Tibial nerve (tissue), 4 donors: ENCODE results near the gene CDH20. TPM values are rescaled to one million over a fixed set of nuclear protein-coding genes. Genes with fewer than 3 reads are reported as not detected.

Experiments used
- DNase-seq, 2 donors: peaks; one replicate each; pipeline ENCODE4 v3.0.0-alpha.2; 2019; ENCODE audit warnings: low spot score in 2 of 2
- H3K27ac ChIP-seq, 4 donors: fragments of 200-600 bp; sonication (generic) in 3 of 4; one replicate each; pipeline ENCODE4 v1.5.1; 2017 to 2019; ENCODE audit warnings: mild to moderate bottlenecking in 1 of 4
- H3K27me3 ChIP-seq, 2 donors: fragments of 200-600 bp; sonication (generic) in 1 of 2; one replicate each; pipeline versions ENCODE4 v1.5.1 to v1.6.0; 2017 to 2019
- H3K36me3 ChIP-seq, 3 donors: fragments of 200-600 bp; sonication (generic); one replicate each; pipeline ENCODE4 v1.5.1; 2018 to 2019
- H3K4me1 ChIP-seq, 4 donors: fragments of 200-600 bp; sonication (generic) in 3 of 4; one replicate each; pipeline ENCODE4 v1.5.1; 2017 to 2019
- H3K4me3 ChIP-seq, 4 donors: fragments of 200-600 bp; sonication (generic) in 3 of 4; one replicate each; pipeline ENCODE4 v1.5.1; 2017 to 2019; ENCODE audit warnings: mild to moderate bottlenecking in 1 of 4, moderate library complexity in 1 of 4
- H3K9me3 ChIP-seq, 4 donors: fragments of 200-600 bp; sonication (generic) in 3 of 4; one replicate each; pipeline ENCODE4 v1.5.1; 2017 to 2019
- EP300 ChIP-seq, 2 donors: sonication (generic); formaldehyde crosslinking; IDR thresholded peaks; one replicate each; pipeline ENCODE4 v1.6.1; 2017; ENCODE audit warnings: antibody characterized with exemption in 2 of 2, mild to moderate bottlenecking in 1 of 2
- POLR2A ChIP-seq, 2 donors: fragments of 450-650 bp; IDR thresholded peaks; one replicate each; pipeline ENCODE4 v1.6.1; 2017; ENCODE audit warnings: antibody characterized with exemption in 2 of 2, mild to moderate bottlenecking in 2 of 2, moderate library complexity in 2 of 2
- WGBS, 2 donors: methylation state at CpG; one replicate each; pipeline ENCODE4 v1.1.5; 2018; 5-methylcytosine and 5-hydroxymethylcytosine counted together
- small RNA-seq: library from RNA; depleted of rRNA; stranded (forward); fragments of <200 nt; gene quantifications from one replicate; pipeline ENCODE3, GENCODE V24; 2016
- total RNA-seq, 4 donors: library from RNA; depleted of rRNA; stranded (reverse); fragments of >200 nt; gene quantifications; one replicate each; pipeline ENCODE4 v1.1.0, GENCODE V29; 2016
- TF ChIP-seq, protein P1 (sequence below), 5 experiments: fragments of 200-600 bp in 3 of 5; fragments of 450-650 bp in 2 of 5; sonication (generic) in 3 of 5; IDR thresholded peaks; one replicate each; pipeline ENCODE4 v1.5.1; 2016 to 2019; ENCODE audit warnings: antibody characterized with exemption in 5 of 5, mild to moderate bottlenecking in 3 of 5, moderate library complexity in 2 of 5

CDH20 gene
- total RNA-seq, 4 donors from 2014 or later, result 0.39 to 1.0 (median 0.90) TPM; not detected in 1

DNA sequence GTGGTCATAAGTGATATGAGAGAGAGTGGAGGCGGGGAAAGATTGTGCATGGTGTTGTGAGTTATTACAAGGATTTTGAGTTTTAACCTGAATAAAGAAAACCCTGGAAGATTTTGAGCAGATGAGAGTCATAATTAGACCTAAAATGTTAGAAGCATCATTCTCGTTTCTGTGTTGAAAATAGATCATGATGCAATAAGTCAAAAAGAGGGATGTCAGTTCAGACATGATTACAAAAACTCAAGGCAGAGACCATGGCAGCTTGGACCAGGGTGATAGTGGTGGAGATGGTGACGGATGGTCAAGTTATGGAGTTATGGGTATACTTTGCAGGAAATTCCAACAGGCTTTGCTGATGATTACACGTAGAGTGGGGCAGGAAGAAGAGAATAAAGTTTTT is 267.2 kb downstream of the CDH20 start:
- no peak for DNase-seq
- no peaks in the 10 kb centered on the region for H3K36me3 ChIP-seq
- no peaks in the 10 kb centered on the region for H3K27me3 ChIP-seq
- H3K27ac ChIP-seq, result no peak overlapping the region
- H3K4me1 ChIP-seq, result peaks cover 0 to 2% (median 0%) of the 10 kb centered on the region in 4 donors
- no peaks in the 10 kb centered on the region for H3K9me3 ChIP-seq
- no peak overlapping the region for H3K4me3 ChIP-seq
- 89 to 90% methylated on average over 4 of the region's 4 CpGs for WGBS, 2 donors
- TF ChIP-seq EP300 (IDR thresholded peaks at IDR 0.05), result no peak
- no peak for TF ChIP-seq POLR2A (IDR thresholded peaks at IDR 0.05)
- TF ChIP-seq, protein P1, sequence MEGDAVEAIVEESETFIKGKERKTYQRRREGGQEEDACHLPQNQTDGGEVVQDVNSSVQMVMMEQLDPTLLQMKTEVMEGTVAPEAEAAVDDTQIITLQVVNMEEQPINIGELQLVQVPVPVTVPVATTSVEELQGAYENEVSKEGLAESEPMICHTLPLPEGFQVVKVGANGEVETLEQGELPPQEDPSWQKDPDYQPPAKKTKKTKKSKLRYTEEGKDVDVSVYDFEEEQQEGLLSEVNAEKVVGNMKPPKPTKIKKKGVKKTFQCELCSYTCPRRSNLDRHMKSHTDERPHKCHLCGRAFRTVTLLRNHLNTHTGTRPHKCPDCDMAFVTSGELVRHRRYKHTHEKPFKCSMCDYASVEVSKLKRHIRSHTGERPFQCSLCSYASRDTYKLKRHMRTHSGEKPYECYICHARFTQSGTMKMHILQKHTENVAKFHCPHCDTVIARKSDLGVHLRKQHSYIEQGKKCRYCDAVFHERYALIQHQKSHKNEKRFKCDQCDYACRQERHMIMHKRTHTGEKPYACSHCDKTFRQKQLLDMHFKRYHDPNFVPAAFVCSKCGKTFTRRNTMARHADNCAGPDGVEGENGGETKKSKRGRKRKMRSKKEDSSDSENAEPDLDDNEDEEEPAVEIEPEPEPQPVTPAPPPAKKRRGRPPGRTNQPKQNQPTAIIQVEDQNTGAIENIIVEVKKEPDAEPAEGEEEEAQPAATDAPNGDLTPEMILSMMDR (IDR thresholded peaks at IDR 0.05), result no peak

DNA sequence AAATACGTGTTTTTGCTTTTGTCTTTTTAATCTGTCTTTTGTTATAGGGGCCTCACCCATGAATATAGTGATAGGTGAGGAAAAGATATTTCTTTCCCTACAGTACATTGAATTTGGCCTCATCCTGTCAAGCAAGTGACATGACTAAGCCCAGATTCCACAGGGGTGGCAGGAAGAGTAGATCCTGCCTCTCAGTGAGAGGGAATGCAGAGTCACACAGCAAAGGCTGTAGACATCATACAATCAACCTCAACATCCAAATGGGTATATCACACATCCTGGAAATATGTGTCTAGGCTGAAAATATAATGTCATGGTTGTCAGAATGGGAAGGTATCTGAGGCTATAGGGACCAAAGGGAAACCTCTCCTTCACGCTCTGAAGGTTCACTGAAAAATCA is 269.6 kb downstream of the CDH20 start:
- no peak for DNase-seq
- WGBS, 2 donors, result 91 to 97% methylated on average over 2 of the region's 2 CpGs
- no peaks in the 10 kb centered on the region for H3K27me3 ChIP-seq
- no peaks in the 10 kb centered on the region for H3K9me3 ChIP-seq
- no peak overlapping the region for H3K27ac ChIP-seq
- no peak overlapping the region for H3K4me3 ChIP-seq
- peaks cover 0 to 12% (median 3%) of the 10 kb centered on the region in 4 donors for H3K4me1 ChIP-seq
- H3K36me3 ChIP-seq, result no peaks in the 10 kb centered on the region
- TF ChIP-seq, protein P1 (IDR thresholded peaks at IDR 0.05), result no peak
- no peak for TF ChIP-seq EP300 (IDR thresholded peaks at IDR 0.05)
- no peak for TF ChIP-seq POLR2A (IDR thresholded peaks at IDR 0.05)

Small RNA genes lying within 50 kb of the gene (small RNA-seq; reads per million reads assigned to genes)
- not detected for gene RNU6-116P
